Nephron progenitor cell (in vitro differentiated cells): ENCODE measurements around the gene FXYD4.

Experiments
- DNase-seq: peaks from one replicate; pipeline ENCODE4 v3.0.0; 2021
- H3K27ac Mint-ChIP-seq: 2 replicates; pipeline ENCODE4 v1.8.0; 2021; ENCODE audit warnings: mild to moderate bottlenecking, moderate library complexity, mixed read lengths
- H3K27me3 Mint-ChIP-seq: 2 replicates; pipeline ENCODE4 v1.8.0; 2021; ENCODE audit warnings: mild to moderate bottlenecking, low read depth, mixed read lengths; ENCODE audit not compliant: poor library complexity
- H3K36me3 Mint-ChIP-seq: 2 replicates; pipeline ENCODE4 v1.8.0; 2021; ENCODE audit warnings: low read depth, mixed read lengths
- H3K4me1 Mint-ChIP-seq: 2 replicates; pipeline ENCODE4 v1.8.0; 2021; ENCODE audit warnings: mixed read lengths
- H3K4me3 Mint-ChIP-seq: 2 replicates; pipeline ENCODE4 v1.8.0; 2021; ENCODE audit warnings: mild to moderate bottlenecking, moderate library complexity, mixed read lengths
- H3K9me3 Mint-ChIP-seq: 2 replicates; pipeline ENCODE4 v1.8.0; 2021; ENCODE audit warnings: mild to moderate bottlenecking, moderate library complexity, mixed read lengths
- TF ChIP-seq, protein P1 (sequence below): fragments of 200-600 bp; sonication (generic); IDR thresholded peaks from 2 replicates; pipeline ENCODE4 v1.5.0; 2021; ENCODE audit warnings: antibody characterized with exemption

FXYD4 gene

DNA sequence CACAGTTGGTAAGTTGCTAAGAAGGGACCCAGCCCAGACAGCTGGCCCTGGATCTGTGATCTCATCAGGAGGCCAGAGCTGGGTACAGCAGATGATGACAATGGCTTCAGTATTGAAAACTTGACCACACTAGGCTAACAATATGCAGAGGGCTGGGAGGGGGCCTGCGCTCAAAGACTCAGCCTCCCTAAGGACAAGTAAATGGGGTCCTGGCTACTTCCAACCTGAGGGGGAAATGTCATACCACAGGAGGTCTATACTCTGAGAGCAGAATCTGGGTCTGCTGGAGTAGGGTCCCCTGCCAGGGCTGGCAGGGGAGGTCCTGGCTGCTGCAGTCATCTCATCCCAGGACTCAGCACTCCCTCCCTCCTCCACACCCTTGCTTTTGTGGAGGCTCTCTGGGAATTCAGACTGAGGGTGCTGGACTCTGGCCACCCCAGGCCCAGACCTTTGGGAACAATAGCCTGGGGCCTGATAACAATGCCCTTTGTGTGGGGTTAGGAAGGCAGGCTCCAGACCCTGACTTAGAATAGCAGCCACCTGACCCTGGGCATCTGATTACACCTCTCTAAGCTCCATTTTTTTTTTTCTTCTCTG is 1.4 kb downstream of the FXYD4 start:
- TF ChIP-seq, protein P1, sequence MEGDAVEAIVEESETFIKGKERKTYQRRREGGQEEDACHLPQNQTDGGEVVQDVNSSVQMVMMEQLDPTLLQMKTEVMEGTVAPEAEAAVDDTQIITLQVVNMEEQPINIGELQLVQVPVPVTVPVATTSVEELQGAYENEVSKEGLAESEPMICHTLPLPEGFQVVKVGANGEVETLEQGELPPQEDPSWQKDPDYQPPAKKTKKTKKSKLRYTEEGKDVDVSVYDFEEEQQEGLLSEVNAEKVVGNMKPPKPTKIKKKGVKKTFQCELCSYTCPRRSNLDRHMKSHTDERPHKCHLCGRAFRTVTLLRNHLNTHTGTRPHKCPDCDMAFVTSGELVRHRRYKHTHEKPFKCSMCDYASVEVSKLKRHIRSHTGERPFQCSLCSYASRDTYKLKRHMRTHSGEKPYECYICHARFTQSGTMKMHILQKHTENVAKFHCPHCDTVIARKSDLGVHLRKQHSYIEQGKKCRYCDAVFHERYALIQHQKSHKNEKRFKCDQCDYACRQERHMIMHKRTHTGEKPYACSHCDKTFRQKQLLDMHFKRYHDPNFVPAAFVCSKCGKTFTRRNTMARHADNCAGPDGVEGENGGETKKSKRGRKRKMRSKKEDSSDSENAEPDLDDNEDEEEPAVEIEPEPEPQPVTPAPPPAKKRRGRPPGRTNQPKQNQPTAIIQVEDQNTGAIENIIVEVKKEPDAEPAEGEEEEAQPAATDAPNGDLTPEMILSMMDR: no peak
- H3K27ac Mint-ChIP-seq: no peak overlapping the region
- peaks cover 24% of the 10 kb centered on the region for H3K4me1 Mint-ChIP-seq
- peaks cover 8% of the 10 kb centered on the region for H3K27me3 Mint-ChIP-seq
- no peaks in the 10 kb centered on the region for H3K36me3 Mint-ChIP-seq
- no peak for DNase-seq
- no peak overlapping the region for H3K4me3 Mint-ChIP-seq
- H3K9me3 Mint-ChIP-seq: no peaks in the 10 kb centered on the region

DNA sequence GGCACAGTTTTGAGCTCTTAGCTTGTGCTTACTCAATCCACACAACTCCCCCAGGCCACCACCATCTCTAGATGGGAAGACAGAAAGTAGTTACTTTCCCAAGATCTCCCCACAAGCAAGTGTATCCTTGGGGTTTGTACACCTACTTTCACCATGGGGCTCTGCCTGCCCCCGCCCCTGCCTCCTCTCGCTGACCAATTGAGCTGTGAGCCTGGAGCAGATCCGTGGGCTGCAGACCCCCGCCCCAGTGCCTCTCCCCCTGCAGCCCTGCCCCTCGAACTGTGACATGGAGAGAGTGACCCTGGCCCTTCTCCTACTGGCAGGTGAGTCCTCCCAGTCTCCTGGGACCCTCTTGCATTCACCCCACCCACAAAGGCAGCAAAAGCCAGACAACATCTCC is 2.0 kb downstream of the FXYD4 start:
- no peak for DNase-seq
- Mint-ChIP-seq H3K4me1 (peaks cover 24% of the 10 kb centered on the region), H3K4me3 (no peak overlapping the region), H3K27me3 (peaks cover 8% of the 10 kb centered on the region), H3K36me3 (no peaks in the 10 kb centered on the region), H3K27ac (no peak overlapping the region), H3K9me3 (no peaks in the 10 kb centered on the region)
- TF ChIP-seq, protein P1: no peak

DNA sequence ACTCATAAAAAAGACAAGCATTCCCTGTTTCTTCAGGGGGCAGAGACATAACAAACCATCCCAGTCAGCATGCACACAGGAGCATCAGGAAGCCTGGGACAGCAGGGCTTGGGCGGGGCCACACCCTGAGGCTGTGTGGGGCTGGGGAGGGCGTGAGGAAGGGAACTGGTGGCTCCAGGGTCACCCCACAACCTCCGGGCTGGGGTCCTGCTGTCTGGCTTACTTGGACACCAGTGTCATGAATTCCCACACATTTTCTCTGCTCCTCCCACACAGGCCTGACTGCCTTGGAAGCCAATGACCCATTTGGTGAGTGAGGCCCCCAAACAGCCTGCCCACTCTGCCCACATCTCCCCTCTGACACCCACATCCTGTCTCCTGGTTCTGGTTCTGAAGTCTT is 2.8 kb downstream of the FXYD4 start:
- Mint-ChIP-seq H3K4me3 (no peak overlapping the region), H3K27me3 (peaks cover 8% of the 10 kb centered on the region), H3K4me1 (peaks cover 24% of the 10 kb centered on the region), H3K27ac (no peak overlapping the region), H3K36me3 (no peaks in the 10 kb centered on the region), H3K9me3 (no peaks in the 10 kb centered on the region)
- TF ChIP-seq, protein P1: no peak
- DNase-seq: no peak

DNA sequence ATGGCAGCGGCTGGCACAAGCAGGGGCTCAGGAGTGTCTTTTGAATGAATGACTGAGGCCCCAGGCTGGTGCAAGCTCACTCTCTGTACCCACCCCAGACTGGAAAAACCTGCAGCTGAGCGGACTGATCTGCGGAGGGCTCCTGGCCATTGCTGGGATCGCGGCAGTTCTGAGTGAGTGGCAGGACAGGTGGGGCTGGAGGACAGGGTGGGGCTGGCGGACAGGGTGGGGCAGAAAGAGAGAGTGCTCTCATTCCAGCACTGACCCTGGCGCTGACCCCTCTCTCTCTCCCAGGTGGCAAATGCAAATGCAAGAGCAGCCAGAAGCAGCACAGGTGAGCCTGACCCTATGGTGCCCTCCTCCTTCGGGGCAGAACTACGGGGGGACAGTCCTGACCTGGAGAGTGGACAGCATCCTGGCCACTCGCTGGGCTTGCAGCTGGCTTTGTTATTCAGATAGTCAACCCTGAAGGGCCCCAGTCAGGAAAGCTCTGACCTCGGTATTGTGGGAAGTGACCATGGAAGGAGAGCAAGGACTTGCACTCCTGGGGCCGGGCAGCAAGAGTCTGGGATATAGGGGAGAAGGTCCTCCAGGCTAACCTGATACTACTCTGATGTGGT is 4.1 kb downstream of the FXYD4 start:
- Mint-ChIP-seq H3K27ac (no peak overlapping the region), H3K9me3 (no peaks in the 10 kb centered on the region), H3K4me1 (peaks cover 24% of the 10 kb centered on the region), H3K4me3 (no peak overlapping the region), H3K27me3 (peaks cover 8% of the 10 kb centered on the region), H3K36me3 (no peaks in the 10 kb centered on the region)
- DNase-seq: no peak
- TF ChIP-seq, protein P1: no peak

DNA sequence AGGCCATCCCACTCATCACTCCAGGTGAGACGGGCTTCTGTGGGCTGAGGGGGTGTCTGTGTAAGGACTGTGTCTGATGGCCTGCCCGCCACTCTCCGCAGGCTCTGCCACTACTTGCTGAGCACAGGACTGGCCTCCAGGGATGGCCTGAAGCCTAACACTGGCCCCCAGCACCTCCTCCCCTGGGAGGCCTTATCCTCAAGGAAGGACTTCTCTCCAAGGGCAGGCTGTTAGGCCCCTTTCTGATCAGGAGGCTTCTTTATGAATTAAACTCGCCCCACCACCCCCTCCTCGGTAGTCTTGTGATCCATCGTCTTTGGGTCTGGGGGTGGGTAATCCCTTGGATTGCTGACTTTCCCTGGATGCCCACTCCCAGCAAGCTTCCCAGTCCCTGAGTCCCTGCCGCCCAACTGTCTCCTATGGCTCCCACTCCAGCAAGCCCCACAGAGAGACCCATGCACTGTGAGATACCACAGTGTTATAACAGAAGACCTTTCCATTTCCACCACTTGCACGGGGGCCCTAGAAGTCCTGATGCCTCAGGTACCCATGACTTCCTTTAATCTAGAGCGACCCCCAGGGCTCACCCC is 4.7 kb downstream of the FXYD4 start:
- TF ChIP-seq, protein P1: no peak
- no peak for DNase-seq
- Mint-ChIP-seq H3K4me1 (peaks cover 24% of the 10 kb centered on the region), H3K4me3 (no peak overlapping the region), H3K36me3 (no peaks in the 10 kb centered on the region), H3K27me3 (peaks cover 8% of the 10 kb centered on the region), H3K27ac (no peak overlapping the region), H3K9me3 (no peaks in the 10 kb centered on the region)
